ENCODE results near the gene RECQL5.

DNA sequence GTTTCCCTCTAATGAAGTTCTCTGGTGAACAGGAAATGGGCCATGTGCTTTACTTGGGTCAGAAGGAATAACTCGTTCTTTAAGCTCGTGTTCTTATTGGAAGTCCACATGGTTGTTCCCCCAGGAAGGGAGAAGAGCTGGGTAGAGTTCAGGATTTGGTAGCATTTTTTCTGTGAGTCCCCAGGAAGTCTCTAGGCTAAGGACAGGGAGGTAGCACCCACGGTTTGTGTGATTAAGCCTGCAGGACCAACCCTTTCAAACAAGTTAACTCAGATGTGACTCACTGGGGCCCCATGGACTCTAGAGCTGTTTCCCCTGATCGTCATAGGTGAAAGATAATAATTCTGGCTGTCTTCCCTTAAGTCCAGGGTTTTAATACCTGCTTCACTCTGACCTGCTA lies 16.6 kb upstream of the RECQL5 start:
- TF ChIP-seq POLR2A (IDR thresholded peaks at IDR 0.05), result no peak
- no peak for TF ChIP-seq CTCF (IDR thresholded peaks at IDR 0.05)
